VCaP (cell line): Measurements from ENCODE around the gene ITFG2.

ENCODE experiments used
- H3K27ac ChIP-seq: fragments of 450-650 bp; 2 replicates; pipeline ENCODE4 v1.5.1; 2017
- TF ChIP-seq, protein P1 (sequence below): fragments of 450-650 bp; conservative IDR thresholded peaks from 2 replicates; pipeline ENCODE4 v1.5.1; 2017; ENCODE audit warnings: mild to moderate bottlenecking, moderate library complexity

Gene ITFG2

DNA sequence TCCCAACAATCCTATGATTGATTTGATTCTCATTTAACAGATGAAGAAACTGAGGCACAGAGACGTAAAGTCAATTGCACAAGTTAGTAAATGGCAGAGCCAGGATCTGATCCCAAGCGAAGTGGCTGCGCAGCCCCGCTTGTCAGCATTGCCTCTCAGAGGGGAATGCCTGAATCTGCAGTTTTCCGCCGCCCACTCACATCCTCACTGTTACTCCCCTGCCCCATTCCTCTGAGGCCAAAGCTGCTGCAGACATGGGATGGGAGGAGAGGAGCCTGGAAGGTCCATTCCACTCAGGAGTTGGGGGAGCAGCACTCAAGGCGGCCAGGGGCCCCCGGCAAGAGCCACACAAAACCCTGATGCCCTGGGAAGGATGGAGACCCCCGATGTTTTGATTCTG is 21.3 kb downstream of the ITFG2 start:
- TF ChIP-seq, protein P1, sequence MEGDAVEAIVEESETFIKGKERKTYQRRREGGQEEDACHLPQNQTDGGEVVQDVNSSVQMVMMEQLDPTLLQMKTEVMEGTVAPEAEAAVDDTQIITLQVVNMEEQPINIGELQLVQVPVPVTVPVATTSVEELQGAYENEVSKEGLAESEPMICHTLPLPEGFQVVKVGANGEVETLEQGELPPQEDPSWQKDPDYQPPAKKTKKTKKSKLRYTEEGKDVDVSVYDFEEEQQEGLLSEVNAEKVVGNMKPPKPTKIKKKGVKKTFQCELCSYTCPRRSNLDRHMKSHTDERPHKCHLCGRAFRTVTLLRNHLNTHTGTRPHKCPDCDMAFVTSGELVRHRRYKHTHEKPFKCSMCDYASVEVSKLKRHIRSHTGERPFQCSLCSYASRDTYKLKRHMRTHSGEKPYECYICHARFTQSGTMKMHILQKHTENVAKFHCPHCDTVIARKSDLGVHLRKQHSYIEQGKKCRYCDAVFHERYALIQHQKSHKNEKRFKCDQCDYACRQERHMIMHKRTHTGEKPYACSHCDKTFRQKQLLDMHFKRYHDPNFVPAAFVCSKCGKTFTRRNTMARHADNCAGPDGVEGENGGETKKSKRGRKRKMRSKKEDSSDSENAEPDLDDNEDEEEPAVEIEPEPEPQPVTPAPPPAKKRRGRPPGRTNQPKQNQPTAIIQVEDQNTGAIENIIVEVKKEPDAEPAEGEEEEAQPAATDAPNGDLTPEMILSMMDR: no peak
- no peak overlapping the region for H3K27ac ChIP-seq

DNA sequence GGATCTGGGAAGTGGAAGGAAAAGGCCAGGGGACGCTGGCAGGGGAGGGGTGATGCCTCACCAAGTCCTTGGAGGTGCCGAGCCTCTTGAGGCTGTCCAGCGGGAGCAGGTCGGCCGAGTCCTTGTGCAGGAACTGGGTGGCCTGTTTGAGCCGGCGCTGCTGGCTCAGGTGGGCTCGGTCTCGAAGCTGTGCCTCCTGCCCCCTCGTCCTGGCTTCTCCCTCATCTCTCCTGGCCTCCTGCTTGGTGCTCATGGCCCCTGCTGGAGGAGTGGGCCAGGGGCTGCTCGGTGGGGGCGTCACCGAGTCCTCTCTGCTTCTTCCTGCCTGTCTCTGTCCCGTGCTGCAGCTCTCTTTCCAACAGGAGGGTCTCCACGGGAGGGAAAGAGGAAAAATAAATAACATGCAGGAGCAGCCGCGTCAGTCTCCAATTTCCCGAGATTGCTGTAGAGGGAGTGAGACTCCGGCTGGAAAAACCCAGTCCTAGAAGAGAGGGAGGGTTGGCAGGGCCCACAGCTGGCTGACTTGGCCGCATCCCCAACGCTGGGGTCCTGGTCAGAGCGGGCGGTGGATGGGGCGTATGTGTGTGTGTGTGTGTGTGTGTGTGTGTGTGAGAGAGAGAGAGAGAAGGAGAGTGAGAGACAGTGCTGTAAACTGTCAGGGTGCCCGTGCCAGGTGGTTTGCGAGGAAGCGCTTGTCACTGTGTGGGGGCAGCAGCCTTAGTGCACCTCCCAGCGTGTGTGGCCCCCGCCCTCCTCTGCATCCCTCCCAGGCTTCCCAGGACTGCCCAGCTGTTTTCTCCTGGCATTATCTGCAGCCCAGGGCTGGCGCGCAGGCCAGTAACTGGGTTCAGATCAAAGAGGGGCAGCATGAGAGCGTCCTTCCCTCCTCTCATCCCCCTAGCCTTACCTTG is 22.4 kb downstream of the ITFG2 start, which contains the start of gene NRIP2:
NRIP2 (minus strand) TSS at position 455 of the 911 bp plus-strand sequence; CDS start at position 403, 52 bp downstream.
- TF ChIP-seq, protein P1: peak; percentile 23

DNA sequence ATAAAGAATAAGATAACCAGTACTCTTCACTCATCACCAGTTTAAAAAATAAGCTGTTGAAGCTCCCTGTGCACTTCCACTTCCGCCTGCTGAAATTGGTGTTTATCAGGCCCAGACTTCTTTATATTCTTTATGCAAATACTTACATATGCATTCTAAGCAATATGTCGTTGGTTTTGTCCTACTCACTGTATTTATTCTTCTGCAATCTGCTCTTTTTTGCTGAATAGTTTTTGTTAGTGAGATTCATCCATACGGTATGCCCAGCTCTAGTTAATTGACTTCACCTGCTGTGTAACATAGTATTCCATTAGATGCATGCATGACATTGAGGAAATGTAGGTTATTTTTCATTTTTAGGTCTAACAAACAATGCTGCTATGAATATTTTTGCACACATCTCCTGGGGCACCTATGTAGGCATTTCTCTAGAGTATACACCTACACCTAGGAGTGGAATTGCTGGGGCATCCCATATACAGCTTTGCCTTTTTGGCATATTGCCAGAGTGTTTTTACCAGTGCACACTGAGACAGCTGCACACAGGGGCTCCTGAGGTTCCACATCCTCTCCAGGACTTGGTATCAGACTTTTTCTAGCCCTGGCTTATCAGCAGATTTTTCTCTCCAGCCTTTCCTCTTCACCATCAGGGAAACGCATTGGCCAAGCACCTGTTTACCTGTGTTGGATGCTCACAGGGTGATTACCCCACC is 23.4 kb downstream of the ITFG2 start:
- H3K27ac ChIP-seq: no peak overlapping the region; the same call in 1 of the 2 replicates
- TF ChIP-seq, protein P1: no peak

More for the DNA sequence above, 22.4 kb downstream of the ITFG2 start, which contains the start of gene NRIP2:
- H3K27ac ChIP-seq: peak within 1 kb of the TSS; percentile 15; the same call in 1 of the 2 replicates

DNA sequence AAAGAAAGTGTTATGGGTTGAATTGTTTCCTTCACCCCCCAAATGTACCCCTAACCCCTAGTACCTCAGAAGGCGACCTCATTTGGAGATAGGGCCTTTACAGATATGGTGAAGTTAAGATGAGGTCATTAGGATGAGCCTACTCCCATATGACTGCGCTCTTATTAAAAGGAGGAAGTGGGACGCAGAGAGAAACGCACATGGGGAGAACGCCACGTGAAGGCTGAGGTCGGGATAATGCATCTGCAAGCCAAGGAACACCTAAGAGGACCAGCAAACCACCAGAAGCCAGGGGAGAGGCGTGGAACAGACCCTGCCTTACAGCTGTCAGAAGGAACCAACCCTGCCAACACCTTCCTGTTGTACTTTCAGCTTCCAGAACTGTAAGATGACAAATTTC is 24.1 kb downstream of the ITFG2 start:
- TF ChIP-seq, protein P1: no peak
- H3K27ac ChIP-seq: no peak overlapping the region

DNA sequence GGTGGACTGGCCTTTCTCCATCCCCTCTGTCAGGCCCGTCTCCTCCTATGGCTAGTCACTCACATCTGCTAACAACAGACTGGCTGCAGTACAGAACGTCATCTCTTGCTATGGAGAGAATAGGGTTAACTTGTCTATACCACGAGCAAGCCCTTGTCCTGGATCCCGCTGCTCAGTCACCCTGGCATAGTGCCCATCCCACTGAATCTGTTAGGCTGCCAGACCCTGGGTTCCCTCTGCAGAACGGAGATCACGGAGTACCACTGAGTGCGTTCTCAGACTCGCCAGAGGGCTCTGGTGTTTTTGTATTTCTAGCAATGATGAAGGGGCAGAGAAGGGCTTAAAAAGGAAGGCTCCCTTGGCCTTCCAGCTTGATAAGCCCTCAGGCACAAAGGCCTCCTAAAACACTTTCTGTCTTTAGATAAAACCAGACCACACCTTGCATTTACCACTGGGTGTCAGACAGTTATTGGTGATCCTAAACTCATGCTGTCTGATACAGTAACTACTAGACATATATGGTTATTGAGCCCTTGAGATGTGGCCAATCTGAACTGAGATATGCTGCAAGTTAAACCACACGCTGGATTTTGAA is 28.7 kb downstream of the ITFG2 start:
- TF ChIP-seq, protein P1: no peak
- no peak overlapping the region for H3K27ac ChIP-seq

DNA sequence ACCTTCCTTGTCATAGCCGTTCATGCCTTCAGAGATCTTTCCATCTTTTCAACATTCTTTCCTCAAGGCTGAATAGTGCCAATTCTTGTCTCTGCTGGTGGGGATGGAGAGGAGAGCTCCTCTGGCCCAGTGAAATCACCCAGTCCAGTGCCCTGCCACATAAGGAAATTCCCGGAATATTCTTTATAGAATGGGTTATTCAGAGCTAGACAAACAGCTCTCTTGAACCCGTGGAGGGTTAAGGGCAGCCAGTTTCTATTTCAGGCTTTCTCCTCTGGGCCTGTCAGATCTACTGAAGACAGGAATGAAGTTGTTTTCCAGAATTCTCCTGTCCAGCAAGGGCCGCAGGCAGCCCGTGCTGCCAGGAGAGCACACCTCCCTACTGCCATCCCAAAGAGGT is 30.5 kb downstream of the ITFG2 start:
- H3K27ac ChIP-seq: no peak overlapping the region
- TF ChIP-seq, protein P1: no peak

DNA sequence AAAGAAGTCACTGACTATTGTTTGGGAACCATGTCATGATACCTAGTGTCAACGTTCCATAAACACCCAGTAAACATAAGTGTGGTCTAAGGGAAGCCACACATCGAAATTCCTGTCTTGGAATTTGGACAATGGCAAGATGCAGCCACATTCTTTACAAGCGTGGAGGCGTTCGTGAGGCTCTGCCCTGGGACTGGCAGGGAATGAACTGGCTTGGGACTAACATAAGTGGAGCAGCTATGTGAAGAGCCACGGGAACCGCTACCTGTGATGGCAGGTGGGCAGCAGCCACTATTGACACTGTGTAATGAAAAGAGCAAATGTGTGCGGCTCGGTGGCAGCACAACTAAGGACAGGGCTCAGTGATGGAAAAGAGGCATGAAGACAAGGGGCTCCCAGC is 32.3 kb downstream of the ITFG2 start:
- H3K27ac ChIP-seq: no peak overlapping the region
- TF ChIP-seq, protein P1: no peak
